Measurements from ENCODE around the gene RUNX2.

DNA sequence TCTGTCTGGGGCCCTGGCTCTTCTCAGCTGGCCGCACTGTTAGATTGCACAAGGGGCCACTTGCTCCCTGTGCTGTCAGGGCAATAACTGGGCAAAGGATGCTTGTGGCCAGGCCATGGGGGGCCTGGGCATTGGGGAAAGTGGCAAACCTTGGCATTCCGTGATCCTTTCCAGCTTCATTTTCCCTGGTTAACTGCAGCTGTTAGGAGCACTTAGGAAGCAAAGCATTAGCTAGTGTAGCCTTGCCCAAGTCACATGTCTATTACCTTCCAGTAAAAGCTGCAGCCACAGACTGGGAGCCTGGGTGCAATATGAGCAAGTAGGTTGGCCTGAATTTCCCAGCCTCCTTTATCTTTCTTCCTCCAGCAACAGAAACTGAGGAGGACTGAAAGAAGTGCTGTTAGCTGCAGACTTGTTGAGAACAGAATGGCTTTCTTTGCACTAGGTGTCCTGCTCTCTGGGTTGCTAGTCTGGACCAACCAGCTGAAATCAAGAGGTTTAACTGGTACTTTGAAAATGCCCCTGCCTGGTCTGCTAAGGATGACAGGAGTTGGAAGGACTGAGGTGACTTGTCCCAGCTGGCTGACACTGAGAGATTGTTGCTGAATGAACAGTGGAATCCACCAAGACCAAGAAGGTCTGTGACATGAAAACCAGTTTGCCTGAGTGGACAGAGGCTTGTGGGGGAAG, 361.9 kb downstream of the RUNX2 start:
- TF ChIP-seq EP300 (IDR thresholded peaks at IDR 0.05; ENCODE audit: borderline replicate concordance) (no peak), CEBPB (IDR thresholded peaks at IDR 0.05) (no peak), TAF1 (IDR thresholded peaks at IDR 0.05; ENCODE audit: low read depth) (no peak), RAD21 (IDR thresholded peaks at IDR 0.05; ENCODE audit: low read depth) (no peak), FOXM1 (IDR thresholded peaks at IDR 0.05; ENCODE audit: borderline replicate concordance, low read depth) (no peak), YY1 (IDR thresholded peaks at IDR 0.05; ENCODE audit: low read depth) (no peak), CREB1 (IDR thresholded peaks at IDR 0.05; ENCODE audit: low read depth) (no peak), ZBTB7A (IDR thresholded peaks at IDR 0.05; ENCODE audit: low read depth) (no peak), EGR1 (IDR thresholded peaks at IDR 0.05) (no peak), TCF12 (IDR thresholded peaks at IDR 0.05; ENCODE audit: low read depth) (no peak), NFIC (IDR thresholded peaks at IDR 0.05) (no peak)
- TF ChIP-seq, protein P1, sequence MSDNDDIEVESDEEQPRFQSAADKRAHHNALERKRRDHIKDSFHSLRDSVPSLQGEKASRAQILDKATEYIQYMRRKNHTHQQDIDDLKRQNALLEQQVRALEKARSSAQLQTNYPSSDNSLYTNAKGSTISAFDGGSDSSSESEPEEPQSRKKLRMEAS (IDR thresholded peaks at IDR 0.05): no peak
- TF ChIP-seq, protein P2, sequence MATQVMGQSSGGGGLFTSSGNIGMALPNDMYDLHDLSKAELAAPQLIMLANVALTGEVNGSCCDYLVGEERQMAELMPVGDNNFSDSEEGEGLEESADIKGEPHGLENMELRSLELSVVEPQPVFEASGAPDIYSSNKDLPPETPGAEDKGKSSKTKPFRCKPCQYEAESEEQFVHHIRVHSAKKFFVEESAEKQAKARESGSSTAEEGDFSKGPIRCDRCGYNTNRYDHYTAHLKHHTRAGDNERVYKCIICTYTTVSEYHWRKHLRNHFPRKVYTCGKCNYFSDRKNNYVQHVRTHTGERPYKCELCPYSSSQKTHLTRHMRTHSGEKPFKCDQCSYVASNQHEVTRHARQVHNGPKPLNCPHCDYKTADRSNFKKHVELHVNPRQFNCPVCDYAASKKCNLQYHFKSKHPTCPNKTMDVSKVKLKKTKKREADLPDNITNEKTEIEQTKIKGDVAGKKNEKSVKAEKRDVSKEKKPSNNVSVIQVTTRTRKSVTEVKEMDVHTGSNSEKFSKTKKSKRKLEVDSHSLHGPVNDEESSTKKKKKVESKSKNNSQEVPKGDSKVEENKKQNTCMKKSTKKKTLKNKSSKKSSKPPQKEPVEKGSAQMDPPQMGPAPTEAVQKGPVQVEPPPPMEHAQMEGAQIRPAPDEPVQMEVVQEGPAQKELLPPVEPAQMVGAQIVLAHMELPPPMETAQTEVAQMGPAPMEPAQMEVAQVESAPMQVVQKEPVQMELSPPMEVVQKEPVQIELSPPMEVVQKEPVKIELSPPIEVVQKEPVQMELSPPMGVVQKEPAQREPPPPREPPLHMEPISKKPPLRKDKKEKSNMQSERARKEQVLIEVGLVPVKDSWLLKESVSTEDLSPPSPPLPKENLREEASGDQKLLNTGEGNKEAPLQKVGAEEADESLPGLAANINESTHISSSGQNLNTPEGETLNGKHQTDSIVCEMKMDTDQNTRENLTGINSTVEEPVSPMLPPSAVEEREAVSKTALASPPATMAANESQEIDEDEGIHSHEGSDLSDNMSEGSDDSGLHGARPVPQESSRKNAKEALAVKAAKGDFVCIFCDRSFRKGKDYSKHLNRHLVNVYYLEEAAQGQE (IDR thresholded peaks at IDR 0.05; ENCODE audit: low read depth): no peak
- TF ChIP-seq, protein P3, sequence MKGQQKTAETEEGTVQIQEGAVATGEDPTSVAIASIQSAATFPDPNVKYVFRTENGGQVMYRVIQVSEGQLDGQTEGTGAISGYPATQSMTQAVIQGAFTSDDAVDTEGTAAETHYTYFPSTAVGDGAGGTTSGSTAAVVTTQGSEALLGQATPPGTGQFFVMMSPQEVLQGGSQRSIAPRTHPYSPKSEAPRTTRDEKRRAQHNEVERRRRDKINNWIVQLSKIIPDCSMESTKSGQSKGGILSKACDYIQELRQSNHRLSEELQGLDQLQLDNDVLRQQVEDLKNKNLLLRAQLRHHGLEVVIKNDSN (IDR thresholded peaks at IDR 0.05): no peak
